HG02970 (cell line): Measurements from ENCODE around the gene BZW1.

Experiments used
- ATAC-seq: cut with Tn5 transposase; IDR thresholded peaks from one replicate; pipeline ENCODE4 v1.9.1; 2021; ENCODE audit warnings: mild to moderate bottlenecking, moderate library complexity, moderate number of reproducible peaks; ENCODE audit not compliant: unreplicated experiment, low FRiP score

BZW1 gene

GRCh38 chr2:200811333-200812121 lies at the start of gene BZW1:
Gene BZW1, plus strand, starts transcription at chr2:200811910. Its CDS starts 1,308 bp downstream, at chr2:200813218.
- ATAC-seq, result peak; percentile 80

GRCh38 chr2:200762127-200762526 lies 49.6 kb upstream of the BZW1 start:
- no peak for ATAC-seq

- ATAC-seq, result no peak
These were observed 48.3 kb upstream of the BZW1 start for GRCh38 chr2:200763422-200763821.

- ATAC-seq, result no peak
These were observed 46.4 kb upstream of the BZW1 start for GRCh38 chr2:200765139-200765951.

GRCh38 chr2:200765995-200766660 lies 45.6 kb upstream of the BZW1 start:
- no peak for ATAC-seq

GRCh38 chr2:200767111-200767885 lies 44.4 kb upstream of the BZW1 start:
- no peak for ATAC-seq

GRCh38 chr2:200770847-200771246 lies 40.9 kb upstream of the BZW1 start:
- no peak for ATAC-seq

GRCh38 chr2:200772620-200773019 lies 39.1 kb upstream of the BZW1 start:
- no peak for ATAC-seq

GRCh38 chr2:200773083-200773482 lies 38.6 kb upstream of the BZW1 start:
- ATAC-seq, result no peak

GRCh38 chr2:200774920-200775319 lies 36.8 kb upstream of the BZW1 start:
- no peak for ATAC-seq

- ATAC-seq, result no peak
These were observed 34.4 kb upstream of the BZW1 start for GRCh38 chr2:200777275-200777674.

GRCh38 chr2:200778038-200778437 lies 33.7 kb upstream of the BZW1 start:
- no peak for ATAC-seq

- no peak for ATAC-seq
These were observed 32.5 kb upstream of the BZW1 start for GRCh38 chr2:200779214-200779613.

GRCh38 chr2:200781616-200782015 lies 30.1 kb upstream of the BZW1 start:
- no peak for ATAC-seq

GRCh38 chr2:200782251-200782650 lies 29.5 kb upstream of the BZW1 start:
- no peak for ATAC-seq

- ATAC-seq, result no peak
These were observed 27.5 kb upstream of the BZW1 start for GRCh38 chr2:200784215-200784614.

- ATAC-seq, result no peak
These were observed 25.3 kb upstream of the BZW1 start for GRCh38 chr2:200786423-200786822.

GRCh38 chr2:200786826-200787225 lies 24.9 kb upstream of the BZW1 start:
- no peak for ATAC-seq

GRCh38 chr2:200787351-200788120 lies 24.2 kb upstream of the BZW1 start:
- ATAC-seq, result no peak
